AG10803 (cell line): ENCODE data around the gene BMF.
"Not testable (repeated sequence)": the region's sequence is repeated elsewhere in the genome, so short reads cannot be mapped to it uniquely, and the experiment has no call there.

Experiments
- DNase-seq: peaks from one replicate; pipeline ENCODE4 v3.0.0; 2010; ENCODE audit warnings: low read depth
- H3K4me3 ChIP-seq: 2 replicates; pipeline ENCODE4 v1.5.1; 2011; ENCODE audit warnings: mild to moderate bottlenecking, low read length, control low read depth
- TF ChIP-seq, protein P1 (sequence below): conservative IDR thresholded peaks from 2 replicates; pipeline ENCODE4 v1.5.1; 2011; ENCODE audit warnings: mild to moderate bottlenecking, low read length, control low read depth, inconsistent platforms

BMF gene, protein sequence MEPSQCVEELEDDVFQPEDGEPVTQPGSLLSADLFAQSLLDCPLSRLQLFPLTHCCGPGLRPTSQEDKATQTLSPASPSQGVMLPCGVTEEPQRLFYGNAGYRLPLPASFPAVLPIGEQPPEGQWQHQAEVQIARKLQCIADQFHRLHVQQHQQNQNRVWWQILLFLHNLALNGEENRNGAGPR

DNA sequence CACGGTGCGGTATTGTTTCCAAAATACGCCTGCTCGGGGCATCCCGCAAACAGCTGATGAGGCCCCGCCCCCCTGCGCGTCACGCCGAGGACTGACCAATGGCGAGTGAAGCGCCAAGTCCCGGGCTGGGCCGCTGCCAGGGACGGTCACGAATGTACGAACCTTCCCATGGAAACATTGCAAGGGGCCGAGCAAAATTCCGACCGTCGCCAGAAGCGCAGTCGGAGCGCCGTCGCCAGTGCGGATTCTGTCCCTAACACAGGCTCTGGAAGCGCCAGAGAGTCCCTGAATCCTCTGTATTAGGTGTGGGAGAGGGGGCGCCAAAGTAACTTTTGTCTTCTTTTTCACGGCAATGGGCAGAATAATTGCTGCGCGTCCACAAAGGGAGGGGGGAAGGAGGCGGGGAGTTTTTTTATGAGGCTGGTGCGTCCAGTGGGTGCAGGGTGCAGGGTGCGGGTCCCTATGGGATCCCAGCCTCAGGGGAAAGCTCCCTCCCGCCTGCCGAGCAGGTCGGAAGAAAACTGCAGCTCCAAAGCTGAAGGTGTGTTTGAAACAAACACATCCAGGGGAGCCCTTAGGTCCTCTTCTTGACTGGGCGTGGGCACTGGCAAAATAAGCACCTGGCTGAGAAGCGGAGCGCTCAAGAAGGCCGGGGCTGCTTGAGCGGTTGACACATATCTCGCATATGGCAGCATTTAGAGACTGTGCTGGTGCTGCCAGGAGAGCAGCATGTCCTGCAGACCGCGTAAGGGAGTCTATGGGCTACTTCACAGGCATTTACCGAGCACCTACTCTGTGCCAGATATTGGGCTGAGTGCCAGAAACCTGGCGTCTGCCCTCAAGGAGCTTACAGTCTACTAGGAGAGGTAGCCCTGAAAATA is at the start of gene BMF:
Gene BMF, minus strand, starts transcription at position 25 of the 881 bp plus-strand sequence. CDS start 2,793 bp downstream, outside the sequence.
- peak; percentile 99 for DNase-seq
- H3K4me3 ChIP-seq = peak within 1 kb of the TSS; percentile 84
- TF ChIP-seq, protein P1, sequence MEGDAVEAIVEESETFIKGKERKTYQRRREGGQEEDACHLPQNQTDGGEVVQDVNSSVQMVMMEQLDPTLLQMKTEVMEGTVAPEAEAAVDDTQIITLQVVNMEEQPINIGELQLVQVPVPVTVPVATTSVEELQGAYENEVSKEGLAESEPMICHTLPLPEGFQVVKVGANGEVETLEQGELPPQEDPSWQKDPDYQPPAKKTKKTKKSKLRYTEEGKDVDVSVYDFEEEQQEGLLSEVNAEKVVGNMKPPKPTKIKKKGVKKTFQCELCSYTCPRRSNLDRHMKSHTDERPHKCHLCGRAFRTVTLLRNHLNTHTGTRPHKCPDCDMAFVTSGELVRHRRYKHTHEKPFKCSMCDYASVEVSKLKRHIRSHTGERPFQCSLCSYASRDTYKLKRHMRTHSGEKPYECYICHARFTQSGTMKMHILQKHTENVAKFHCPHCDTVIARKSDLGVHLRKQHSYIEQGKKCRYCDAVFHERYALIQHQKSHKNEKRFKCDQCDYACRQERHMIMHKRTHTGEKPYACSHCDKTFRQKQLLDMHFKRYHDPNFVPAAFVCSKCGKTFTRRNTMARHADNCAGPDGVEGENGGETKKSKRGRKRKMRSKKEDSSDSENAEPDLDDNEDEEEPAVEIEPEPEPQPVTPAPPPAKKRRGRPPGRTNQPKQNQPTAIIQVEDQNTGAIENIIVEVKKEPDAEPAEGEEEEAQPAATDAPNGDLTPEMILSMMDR = peak; percentile 36

DNA sequence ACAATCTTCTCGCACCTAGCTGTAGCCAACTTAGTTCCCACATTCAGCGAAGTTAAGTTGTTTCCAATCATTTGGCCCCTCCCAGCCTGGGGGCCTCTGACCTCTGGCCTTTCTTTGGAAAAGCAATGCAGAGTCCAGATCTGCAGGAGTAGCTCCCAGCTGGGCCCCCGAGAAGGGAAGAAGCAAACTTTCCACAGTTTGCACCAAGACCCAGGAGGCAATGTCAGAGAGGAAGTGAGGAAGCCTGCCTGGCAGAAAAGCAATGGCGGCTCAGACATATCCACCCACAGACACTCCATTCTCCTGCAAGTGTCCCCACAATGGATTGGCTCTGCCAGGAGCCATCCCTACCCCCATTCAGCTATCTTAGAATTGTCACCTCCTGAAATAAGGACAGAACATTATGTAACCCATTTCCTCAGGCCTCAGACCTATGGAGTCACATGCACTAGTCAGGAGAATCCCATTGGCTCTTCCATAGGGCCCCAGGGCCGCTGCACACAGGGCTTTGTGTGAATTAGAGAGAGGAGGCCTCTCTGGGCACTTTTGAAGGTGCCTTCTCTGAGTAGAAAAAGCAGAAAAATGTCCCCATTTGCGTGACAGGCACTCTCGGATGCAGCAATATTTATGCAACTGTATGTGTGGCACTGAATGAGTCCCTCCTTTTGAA is 49.2 kb upstream of the BMF start:
- TF ChIP-seq, protein P1 = no peak
- H3K4me3 ChIP-seq = no peak overlapping the region
- no peak for DNase-seq

DNA sequence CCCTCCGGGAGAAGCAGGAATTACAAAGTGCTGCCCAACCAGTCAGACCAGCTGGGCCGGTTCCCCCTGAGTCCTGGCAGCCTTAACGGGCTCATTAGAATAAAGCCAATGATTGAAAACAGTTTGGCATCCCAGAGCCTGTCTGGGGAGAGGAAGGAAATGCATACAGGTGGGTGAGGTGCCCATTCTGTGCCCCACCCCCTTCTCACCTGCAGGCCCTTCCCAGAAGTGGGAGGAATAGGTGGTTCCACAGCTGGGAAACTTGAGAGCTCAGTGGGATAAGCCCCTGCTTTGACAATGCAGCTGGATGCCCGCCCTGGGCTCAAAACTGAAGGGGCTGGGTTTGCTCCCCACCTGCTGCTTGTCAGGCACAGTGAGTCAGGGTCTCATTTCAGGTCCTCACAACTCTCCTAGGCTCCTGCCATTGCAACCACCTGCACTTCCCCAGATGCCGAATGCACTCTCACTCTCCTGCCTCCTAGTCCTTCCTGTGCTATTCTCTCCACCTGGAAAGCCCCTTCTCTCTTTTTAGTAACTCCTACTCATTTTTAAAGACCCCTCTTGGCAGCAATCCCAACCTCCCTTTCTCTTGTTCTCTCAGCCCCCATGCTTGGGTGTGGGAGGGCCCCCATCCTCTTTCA is 46.7 kb upstream of the BMF start:
- TF ChIP-seq, protein P1 = no peak
- DNase-seq = no peak
- no peak overlapping the region for H3K4me3 ChIP-seq

DNA sequence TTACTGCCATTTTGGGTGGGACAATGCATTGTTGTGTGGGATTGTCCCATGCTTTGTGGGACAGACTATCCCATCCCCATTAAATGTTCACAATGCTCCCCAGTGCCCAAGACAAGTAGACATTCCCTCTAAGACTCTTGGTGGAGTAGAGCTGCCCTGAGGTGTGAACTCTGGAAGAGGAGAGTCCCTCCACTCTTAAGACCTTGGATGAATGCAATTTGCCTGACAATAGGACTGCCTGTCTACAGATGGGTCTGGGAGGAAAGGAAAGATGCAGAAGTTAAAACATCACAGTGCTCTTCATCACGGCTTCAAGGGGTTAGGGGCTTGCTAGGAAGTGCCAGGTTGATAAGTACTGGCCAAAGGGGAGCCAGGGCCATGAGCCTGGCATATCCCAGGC is 46.1 kb upstream of the BMF start:
- H3K4me3 ChIP-seq, DNase-seq: not testable (repeated sequence)

DNA sequence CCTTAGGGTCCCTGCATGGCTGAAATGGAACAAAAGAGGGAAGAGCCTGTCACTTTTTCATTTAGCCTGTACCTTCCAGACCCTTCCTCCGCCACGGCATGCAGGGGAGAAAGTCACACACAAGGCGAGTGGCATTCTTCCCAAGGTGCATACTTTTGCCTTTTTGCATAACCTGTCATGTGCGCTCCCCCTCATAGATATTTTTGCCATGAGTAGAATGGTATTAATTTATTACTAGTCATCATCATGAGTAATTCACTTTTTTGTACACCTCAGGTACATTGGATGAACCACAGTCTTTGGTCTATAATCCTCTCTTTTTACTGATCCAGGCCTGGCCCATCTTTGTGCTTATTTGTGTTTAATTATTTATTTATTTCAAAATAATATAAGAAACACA is 43.3 kb upstream of the BMF start:
- no peak for DNase-seq
- no peak overlapping the region for H3K4me3 ChIP-seq
- TF ChIP-seq, protein P1 = no peak

DNA sequence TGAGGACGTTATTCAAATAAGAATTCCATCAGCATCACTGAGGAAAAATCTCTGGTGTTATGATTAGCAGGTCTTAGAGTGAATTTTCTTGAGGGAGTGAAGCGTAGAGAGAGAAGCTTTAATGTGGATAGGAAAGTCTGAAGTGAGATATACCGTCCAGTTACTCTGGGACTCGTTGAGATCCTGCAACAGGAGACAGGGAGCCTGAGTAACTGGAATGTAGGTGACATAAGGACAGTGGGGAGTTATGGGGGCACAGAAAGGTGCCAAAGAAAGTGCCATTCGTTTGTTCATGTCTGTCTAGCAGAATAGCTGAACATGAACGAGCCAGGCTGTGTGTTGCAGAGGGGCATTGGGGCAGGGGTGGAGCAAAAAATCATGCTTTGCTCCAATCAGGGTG is 42.8 kb upstream of the BMF start:
- DNase-seq = no peak
- H3K4me3 ChIP-seq = no peak overlapping the region
- TF ChIP-seq, protein P1 = no peak
